Right lobe of liver (tissue), 4 donors: Measurements from ENCODE around the gene MMD2.

ENCODE experiments used
- CTCF ChIP-seq, 4 donors: fragments of 200-600 bp in 3 of 4; fragments of 450-650 bp in 1 of 4; IDR thresholded peaks; one replicate each; pipeline versions ENCODE4 v1.5.1 to v1.8.0; 2016 to 2022; ENCODE audit warnings: antibody characterized with exemption in 4 of 4, mild to moderate bottlenecking in 2 of 4
- POLR2A ChIP-seq: fragments of 450-650 bp; IDR thresholded peaks from one replicate; pipeline ENCODE4 v1.6.1; 2017; ENCODE audit warnings: antibody characterized with exemption, mild to moderate bottlenecking
- donor health status: DM: no; HTN: no; CAD: no.
- donor health status: DM: no; HTN: no; CAD: no.
- donor health status: DM: no; HTN: yes; CAD: no.

GRCh38 chr7:4962872-4963775, 4.1 kb upstream of the MMD2 start:
- TF ChIP-seq CTCF (IDR thresholded peaks at IDR 0.05) (no peak), POLR2A (no peak)
